K562 (cell line): ENCODE data around the gene SCUBE1. TPM values are rescaled to one million over a fixed set of nuclear protein-coding genes. Genes with fewer than 3 reads are reported as not detected.

Experiments
- ATAC-seq: fragments of 200-7000 bp; cut with Tn5 transposase; 3 replicates; pipeline ENCODE4 v1.9.1; 2020; ENCODE audit warnings: moderate library complexity
- BruUV-seq: library from RNA; stranded (reverse); fragments of 400-500 nt; replicated peaks from 2 replicates; lab custom pipeline; 2021; lab: Mats Ljungman, UMichigan
- CTCF ChIA-PET: fragments of 300-600 bp; formaldehyde crosslinking; extraction: SDS; loops from one replicate; lab custom pipeline; 2021; ENCODE audit warnings: low intra/inter-chr PET ratio; lab: Yijun Ruan, JAX
- POLR2A ChIA-PET: fragments of 300-600, 350-650 bp; sonication (Branson Sonifier 250); formaldehyde crosslinking; extraction: SDS; loops from one replicate; lab custom pipeline; 2021; ENCODE audit warnings: antibody characterized with exemption, inconsistent platforms; lab: Yijun Ruan, JAX
- DNase-seq, 4 experiments: peaks; one replicate each; pipeline versions ENCODE4 v3.0.0 to v3.0.0-alpha.2; 2011 to 2018; ENCODE audit warnings: low spot score in 3 of 4, mixed read lengths in 3 of 4; ENCODE audit errors: extremely low read depth in 1 of 4
- FAIRE-seq: peaks from 2 replicates; lab custom pipeline; 2011; peaks lifted over from hg19 to GRCh38; lab: Jason Lieb, UNC
- H2AFZ ChIP-seq: 2 replicates; pipeline ENCODE4 v1.6.0; 2011; ENCODE audit warnings: low read depth, low read length, control low read depth, inconsistent platforms
- H3K27ac ChIP-seq: fragments of 200-600 bp; 3 replicates; pipeline ENCODE4 v1.8.0; 2011; ENCODE audit warnings: low read depth, mild to moderate bottlenecking, control low read depth, inconsistent platforms, low read length, moderate library complexity, mixed read lengths; ENCODE audit errors: extremely low read depth
- H3K27me3 ChIP-seq, 2 experiments: fragments of 300-600 bp in 1 of 2; 2 replicates in 1 of 2; 3 replicates in 1 of 2; pipeline versions ENCODE4 v1.6.0 to v1.8.0; 2011; ENCODE audit warnings: inconsistent platforms in 2 of 2, low read length in 2 of 2, mild to moderate bottlenecking in 1 of 2, mixed read lengths in 1 of 2, moderate library complexity in 1 of 2; ENCODE audit not compliant: control insufficient read depth in 2 of 2, insufficient read depth in 2 of 2
- H3K36me3 ChIP-seq: fragments of 300-600 bp; 3 replicates; pipeline ENCODE4 v1.8.0; 2011; ENCODE audit warnings: mild to moderate bottlenecking, low read length, inconsistent platforms; ENCODE audit not compliant: control insufficient read depth, insufficient read depth
- H3K4me1 ChIP-seq, 2 experiments: fragments of 200-600 bp in 1 of 2; replicated peaks in 1 of 2; 2 replicates in 1 of 2; 3 replicates in 1 of 2; pipeline versions ENCODE4 v1.5.1 to v1.8.0; 2011; ENCODE audit warnings: inconsistent platforms in 2 of 2, low read length in 2 of 2, mild to moderate bottlenecking in 1 of 2, mixed read lengths in 1 of 2, moderate library complexity in 1 of 2; ENCODE audit not compliant: control insufficient read depth in 2 of 2, insufficient read depth in 2 of 2
- H3K4me2 ChIP-seq: 2 replicates; pipeline ENCODE4 v1.6.1; 2011; ENCODE audit warnings: low read length, control low read depth, inconsistent platforms, mixed read lengths; ENCODE audit not compliant: insufficient read depth
- H3K4me3 ChIP-seq: fragments of 200-600 bp; sonication (generic), shearing (Covaris generic); 2 replicates; pipeline ENCODE4 v1.5.1; 2016; ENCODE audit warnings: control low read depth, inconsistent platforms
- H3K79me2 ChIP-seq: fragments of 200-600 bp; 3 replicates; pipeline ENCODE4 v1.8.0; 2011; ENCODE audit warnings: low read length, inconsistent platforms; ENCODE audit not compliant: control insufficient read depth, insufficient read depth
- H3K9ac ChIP-seq, 2 experiments: 2 replicates each; pipeline versions ENCODE4 v1.6.0 to v1.6.1; 2011; ENCODE audit warnings: low read depth in 2 of 2, low read length in 2 of 2, control low read depth in 1 of 2, inconsistent platforms in 1 of 2, mild to moderate bottlenecking in 1 of 2, mixed read lengths in 1 of 2; ENCODE audit not compliant: insufficient read depth in 1 of 2
- H3K9me1 ChIP-seq: one replicate; pipeline ENCODE4 v1.6.0; 2011; ENCODE audit warnings: inconsistent platforms, mild to moderate bottlenecking, low read length, moderate library complexity; ENCODE audit not compliant: control insufficient read depth, insufficient read depth
- H3K9me3 ChIP-seq: replicated peaks from 2 replicates; pipeline ENCODE4 v1.5.1; 2011; ENCODE audit warnings: low read depth, low read length, inconsistent platforms; ENCODE audit not compliant: control insufficient read depth, insufficient read depth
- H4K20me1 ChIP-seq: replicated peaks from 2 replicates; pipeline ENCODE4 v1.6.1; 2011; ENCODE audit warnings: low read length, inconsistent platforms, mixed read lengths; ENCODE audit not compliant: control insufficient read depth, insufficient read depth
- ASH1L ChIP-seq: fragments of 450-650 bp; IDR thresholded peaks from 2 replicates; pipeline ENCODE4 v1.6.1; 2018; ENCODE audit warnings: borderline replicate concordance, mild to moderate bottlenecking, low read depth; ENCODE audit not compliant: partially characterized antibody
- ATF7 ChIP-seq: fragments of 450-650 bp; IDR thresholded peaks from 2 replicates; pipeline ENCODE4 v1.7.1; 2014; ENCODE audit warnings: mild to moderate bottlenecking, moderate library complexity
- CBFA2T3 ChIP-seq: fragments of 450-650 bp; IDR thresholded peaks from 2 replicates; pipeline ENCODE4 v1.6.1; 2017
- CREBBP ChIP-seq: IDR thresholded peaks from one replicate; pipeline ENCODE4 v1.6.1; 2012; ENCODE audit warnings: low read depth, mild to moderate bottlenecking, control low read depth, inconsistent platforms, low read length
- DACH1 ChIP-seq: fragments of 450-650 bp; IDR thresholded peaks from 2 replicates; pipeline ENCODE4 v1.6.1; 2018; ENCODE audit not compliant: partially characterized antibody
- HMGN3 ChIP-seq: IDR thresholded peaks from 2 replicates; pipeline ENCODE4 v1.6.1; 2011; ENCODE audit warnings: borderline replicate concordance, low read depth, mild to moderate bottlenecking, mixed read lengths, low read length; ENCODE audit not compliant: insufficient read length; ENCODE audit errors: extremely low read depth
- MYBL2 ChIP-seq, 2 experiments: fragments of 450-650 bp in 1 of 2; sonication (generic) in 1 of 2; formaldehyde crosslinking in 1 of 2; IDR thresholded peaks; 2 replicates each; pipeline versions ENCODE4 v1.6.1 to v1.8.1; 2017 to 2022; ENCODE audit warnings: borderline replicate concordance in 1 of 2, inconsistent platforms in 1 of 2, low read depth in 1 of 2, mild to moderate bottlenecking in 1 of 2, missing genetic modification reagents in 1 of 2, moderate library complexity in 1 of 2
- NFXL1 ChIP-seq: fragments of 450-650 bp; formaldehyde crosslinking; IDR thresholded peaks from 2 replicates; pipeline ENCODE4 v1.4.0; 2021; ENCODE audit warnings: mild to moderate bottlenecking
- POLR2AphosphoS5 ChIP-seq: IDR thresholded peaks from 2 replicates; pipeline ENCODE4 v1.6.1; 2011; ENCODE audit warnings: mild to moderate bottlenecking, low read depth, low read length, moderate library complexity; ENCODE audit not compliant: control insufficient read depth, insufficient read depth
- POLR3A ChIP-seq: IDR thresholded peaks from 2 replicates; pipeline ENCODE4 v1.6.1; 2011; ENCODE audit warnings: borderline replicate concordance, mild to moderate bottlenecking, moderate library complexity; ENCODE audit not compliant: insufficient read length, insufficient read depth; ENCODE audit errors: extremely low read depth
- PYGO2 ChIP-seq: fragments of 450-650 bp; IDR thresholded peaks from 2 replicates; pipeline ENCODE4 v1.6.1; 2016; ENCODE audit warnings: mild to moderate bottlenecking, missing genetic modification characterization, moderate library complexity, missing compliant biosample characterization
- ZNF324 ChIP-seq: fragments of 250-450 bp; sonication (Bioruptor Pico); IDR thresholded peaks from 2 replicates; pipeline ENCODE4 v1.4.0; 2020; ENCODE audit warnings: mild to moderate bottlenecking
- WGBS: fragments of 100-300 bp; shearing (Covaris generic); methylation state at CpG from one replicate; pipeline ENCODE4 v1.1.6; 2016; ENCODE audit warnings: low coverage, mixed read lengths; ENCODE audit not compliant: insufficient coverage; ENCODE audit errors: missing lambda C conversion rate; 5-methylcytosine and 5-hydroxymethylcytosine counted together
- in situ Hi-C: fragments of 300-500 bp; cut with MboI; formaldehyde crosslinking; loops from 4 replicates; pipeline ENCODE4 v1.15.0; 2018; ENCODE audit warnings: inconsistent platforms, mixed read lengths
- intact Hi-C: fragments of 100-400 bp; cut with micrococcal nuclease; formaldehyde crosslinking; loops from 2 replicates; pipeline ENCODE4 v1.14.2; 2022
- polyA plus RNA-seq, 8 experiments: library from polyadenylated mRNA; depleted of rRNA in 4 of 8; stranded (reverse) in 5 of 8; unstranded in 3 of 8; fragments of >200 nt; fragmentation: Nextera tagmentation in 2 of 8; fragmentation: Illumina TruSeq in 1 of 8; extraction: Ambion mirVana in 2 of 8; extraction: Trizol in 1 of 8; gene quantifications; 2 replicates each; pipeline versions ENCODE4 v1.2.1 to v1.2.3, GENCODE V29; 2011 to 2014; ENCODE audit warnings: inconsistent platforms in 1 of 8, missing spikeins in 1 of 8
- total RNA-seq, 7 experiments: library from RNA; depleted of rRNA in 6 of 7; stranded (reverse); fragments of >200 nt in 6 of 7; fragmentation: Illumina TruSeq in 2 of 7; extraction: Trizol in 2 of 7; gene quantifications; 2 replicates each; pipeline versions ENCODE4 v1.2.1 to v1.2.3, GENCODE V29; 2011 to 2021; ENCODE audit warnings: low replicate concordance in 1 of 7
- TF ChIP-seq, protein P1 (sequence below): fragments of 450-650 bp; IDR thresholded peaks from 2 replicates; pipeline ENCODE4 v1.6.1; 2016; ENCODE audit warnings: low read depth, mild to moderate bottlenecking, moderate library complexity
- TF ChIP-seq, protein P2 (sequence below): sonication (generic); formaldehyde crosslinking; IDR thresholded peaks from 2 replicates; pipeline ENCODE4 v1.8.1; 2023; ENCODE audit warnings: mild to moderate bottlenecking, missing genetic modification reagents

SCUBE1 gene
- total and polyA plus RNA-seq, 9 of the 15 experiments (the other 6 are each of a cell fraction or from before 2014, with no cell fraction given): 0.03 to 0.47 (median 0.29) TPM; not detected in 6

DNA sequence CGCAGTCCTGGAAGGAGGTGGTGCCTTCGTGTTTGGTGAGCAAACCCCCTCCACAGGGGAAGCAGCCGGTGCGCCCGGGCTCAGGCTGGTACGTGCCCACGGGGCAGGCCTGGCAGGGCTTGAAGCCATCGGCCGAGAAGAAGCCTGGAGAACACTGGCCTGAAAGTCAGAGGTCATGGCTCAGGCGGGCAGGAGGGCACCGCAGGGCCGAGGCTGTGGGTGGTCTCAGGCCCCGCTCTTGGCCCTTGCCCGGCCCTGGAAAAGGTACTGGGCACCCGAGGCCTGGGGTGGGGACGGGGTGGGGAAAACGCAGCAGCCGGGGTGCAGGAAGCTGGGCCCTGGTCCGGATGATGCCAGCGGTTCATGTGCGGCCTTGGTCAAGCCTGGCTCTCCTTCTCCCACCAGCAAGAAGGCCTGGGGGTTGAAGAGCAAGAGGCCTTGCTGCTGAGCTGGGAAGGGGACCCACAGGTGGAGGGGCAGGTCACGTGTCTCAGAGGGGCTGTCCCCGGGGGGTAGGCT, 130.7 kb downstream of the SCUBE1 start:
- H3K36me3 ChIP-seq: no peaks in the 10 kb centered on the region
- POLR2A ChIA-PET: no interaction called here
- TF ChIP-seq, protein P1, sequence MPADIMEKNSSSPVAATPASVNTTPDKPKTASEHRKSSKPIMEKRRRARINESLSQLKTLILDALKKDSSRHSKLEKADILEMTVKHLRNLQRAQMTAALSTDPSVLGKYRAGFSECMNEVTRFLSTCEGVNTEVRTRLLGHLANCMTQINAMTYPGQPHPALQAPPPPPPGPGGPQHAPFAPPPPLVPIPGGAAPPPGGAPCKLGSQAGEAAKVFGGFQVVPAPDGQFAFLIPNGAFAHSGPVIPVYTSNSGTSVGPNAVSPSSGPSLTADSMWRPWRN: no peak
- TF ChIP-seq MYBL2 (IDR thresholded peaks at IDR 0.05; ENCODE audit: low read depth): no peak
- no peak for TF ChIP-seq MYBL2 (CRISPR knock-in tag; IDR thresholded peaks at IDR 0.05; ENCODE audit: borderline replicate concordance)
- TF ChIP-seq POLR3A: no peak
- no peak for TF ChIP-seq ASH1L
- TF ChIP-seq NFXL1 (CRISPR knock-in tag): no peak
- no peak for TF ChIP-seq POLR2AphosphoS5
- TF ChIP-seq HMGN3: no peak
- TF ChIP-seq CBFA2T3: no peak
- TF ChIP-seq, protein P2, sequence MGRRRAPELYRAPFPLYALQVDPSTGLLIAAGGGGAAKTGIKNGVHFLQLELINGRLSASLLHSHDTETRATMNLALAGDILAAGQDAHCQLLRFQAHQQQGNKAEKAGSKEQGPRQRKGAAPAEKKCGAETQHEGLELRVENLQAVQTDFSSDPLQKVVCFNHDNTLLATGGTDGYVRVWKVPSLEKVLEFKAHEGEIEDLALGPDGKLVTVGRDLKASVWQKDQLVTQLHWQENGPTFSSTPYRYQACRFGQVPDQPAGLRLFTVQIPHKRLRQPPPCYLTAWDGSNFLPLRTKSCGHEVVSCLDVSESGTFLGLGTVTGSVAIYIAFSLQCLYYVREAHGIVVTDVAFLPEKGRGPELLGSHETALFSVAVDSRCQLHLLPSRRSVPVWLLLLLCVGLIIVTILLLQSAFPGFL (CRISPR knock-in tag): no peak
- TF ChIP-seq PYGO2 (tag): no peak
- no peak for TF ChIP-seq CREBBP
- TF ChIP-seq ZNF324 (CRISPR knock-in tag): no peak
- no peak for TF ChIP-seq ATF7
- TF ChIP-seq DACH1: no peak
- no peak overlapping the region for H3K4me2 ChIP-seq
- 63% methylated on average over 7 of the region's 23 CpGs for WGBS
- H3K9ac ChIP-seq: no peak overlapping the region; a peak in 1 of 4 replicates
- H3K4me1 ChIP-seq: peaks cover 2 to 42% of the 10 kb centered on the region in 2 experiments; a peak in 3 of 5 replicates
- no peak for ATAC-seq
- no TSS peak for BruUV-seq
- no peaks in the 10 kb centered on the region for H3K9me3 ChIP-seq
- peaks cover 0 to 12% of the 10 kb centered on the region in 2 experiments; a peak in 3 of 5 replicates for H3K27me3 ChIP-seq
- no peaks in the 10 kb centered on the region for H3K79me2 ChIP-seq
- no peak overlapping the region for H2AFZ ChIP-seq
- H3K27ac ChIP-seq: no peak overlapping the region
- FAIRE-seq: no peak
- DNase-seq: no peak
- CTCF ChIA-PET: no interaction called here
- in situ Hi-C loops: no loop called here
- intact Hi-C loops: no loop called here
- H4K20me1 ChIP-seq: no peaks in the 10 kb centered on the region
- no peaks in the 10 kb centered on the region for H3K9me1 ChIP-seq
- no peak overlapping the region for H3K4me3 ChIP-seq
